ENCODE measurements around the gene DDAH1.
"Not testable (repeated sequence)": the region's sequence is repeated elsewhere in the genome, so short reads cannot be mapped to it uniquely, and the experiment has no call there.

DDAH1 gene

GRCh38 chr1:85470130-85470529, 5.2 kb upstream of the DDAH1 start:
- DNase-seq (ENCODE audit: low spot score), result not testable (repeated sequence)

DNA sequence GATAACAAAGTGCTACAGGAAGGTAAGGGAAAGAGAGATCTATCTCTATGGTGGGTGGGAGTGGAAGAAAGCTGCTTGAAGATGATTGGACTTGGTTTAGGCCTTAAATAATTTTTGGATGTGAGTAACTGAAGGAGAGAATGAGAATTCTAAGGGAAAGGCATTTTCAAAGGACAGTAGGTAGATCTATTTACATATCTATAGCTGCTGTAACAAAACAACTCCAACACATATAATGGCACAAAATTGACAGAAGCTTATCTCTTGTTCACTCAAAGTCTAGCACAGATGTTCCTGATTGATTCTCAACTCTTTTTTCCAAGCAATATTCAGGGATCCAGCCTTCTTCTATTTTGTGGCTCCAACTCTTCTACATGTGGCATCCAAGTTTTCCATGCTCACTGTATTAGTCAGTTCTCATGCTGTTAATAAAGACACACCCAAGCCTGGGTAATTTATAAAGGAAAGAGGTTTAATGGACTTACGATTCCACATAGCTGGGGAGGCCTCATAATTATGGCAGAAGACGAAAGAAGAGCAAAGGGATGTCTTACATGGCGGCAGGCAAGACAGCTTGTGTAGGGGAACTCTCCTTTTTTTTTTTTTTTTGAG, 3.1 kb upstream of the DDAH1 start:
- DNase-seq (ENCODE audit: low spot score), result no peak

DNA sequence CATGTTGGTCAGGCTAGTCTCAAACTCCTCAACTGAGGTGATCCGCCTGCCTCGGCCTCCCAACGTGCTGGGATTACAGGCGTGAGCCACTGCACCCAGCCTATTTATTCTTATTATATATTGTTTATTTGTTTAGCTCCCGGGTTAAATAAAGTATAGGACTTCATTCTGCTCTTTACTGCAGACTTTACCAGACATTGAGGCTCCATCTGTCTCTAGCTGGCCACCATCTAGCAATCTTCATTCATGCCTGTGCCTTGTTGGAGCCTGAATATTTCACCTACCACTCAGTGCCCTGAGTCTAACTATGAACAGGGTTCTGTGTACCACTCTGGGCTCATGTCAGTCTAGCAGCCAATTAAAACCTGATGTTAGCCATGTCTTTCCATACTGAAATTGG, 2.1 kb upstream of the DDAH1 start:
- no peak for DNase-seq (ENCODE audit: low spot score)

DNA sequence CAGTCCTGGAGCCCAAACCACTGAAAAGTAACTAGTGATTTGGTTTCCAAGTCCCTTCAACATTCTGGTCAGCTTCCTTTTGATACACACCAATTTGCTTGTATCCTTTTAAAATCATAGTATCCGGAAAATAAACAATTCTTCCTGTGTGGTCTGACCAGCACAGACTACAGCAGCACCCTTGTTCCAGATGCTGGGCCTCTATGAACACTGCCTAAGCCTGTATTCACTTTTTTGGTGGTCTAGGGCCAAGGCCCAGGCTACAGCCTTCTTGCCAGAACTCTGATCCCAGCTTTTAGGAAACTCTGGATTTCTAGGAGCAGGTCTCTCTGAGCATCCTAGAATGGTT, 801 bp upstream of the DDAH1 start:
- no peak for DNase-seq (ENCODE audit: low spot score)

- DNase-seq (ENCODE audit: low spot score), result peak; percentile 41
Measured at GRCh38 chr1:85464497-85465098, 361 bp downstream of the DDAH1 start.

GRCh38 chr1:85463731-85464496, 1.0 kb downstream of the DDAH1 start:
- peak; percentile 22 for DNase-seq (ENCODE audit: low spot score)

GRCh38 chr1:85462931-85463649, 1.9 kb downstream of the DDAH1 start:
- DNase-seq (ENCODE audit: low spot score), result no peak

DNA sequence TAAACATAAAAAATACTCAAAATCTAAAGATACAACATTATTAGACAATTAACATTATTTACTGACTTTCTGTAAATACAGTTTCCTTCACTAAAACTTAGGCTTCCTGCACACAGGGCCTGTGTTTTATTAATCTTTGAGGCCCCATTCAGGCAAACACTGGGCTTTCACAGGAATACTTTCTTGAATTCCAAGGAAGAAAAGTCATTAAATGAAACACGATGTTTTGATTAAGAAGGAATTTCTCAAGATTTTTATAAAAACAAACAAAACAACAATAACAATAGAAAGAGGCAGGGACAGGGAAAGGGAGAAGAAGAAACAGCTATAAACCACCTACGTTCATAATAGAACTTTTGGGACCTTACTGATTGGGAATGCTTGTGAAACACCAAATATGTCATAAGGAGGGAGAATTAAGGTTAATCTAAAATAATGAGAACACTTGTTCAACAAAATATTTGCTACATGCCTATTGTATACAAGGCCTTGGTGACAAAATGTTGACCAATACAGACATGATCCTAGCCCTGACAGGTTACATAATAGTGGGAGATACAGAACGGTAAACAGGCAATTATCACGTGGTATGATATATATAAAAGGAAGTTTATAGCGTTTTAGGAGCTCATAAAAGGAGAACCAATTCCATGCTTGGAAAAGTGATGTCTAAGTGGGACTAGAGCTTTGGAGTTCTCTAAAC, 3.6 kb downstream of the DDAH1 start:
- DNase-seq (ENCODE audit: low spot score), result no peak

DNA sequence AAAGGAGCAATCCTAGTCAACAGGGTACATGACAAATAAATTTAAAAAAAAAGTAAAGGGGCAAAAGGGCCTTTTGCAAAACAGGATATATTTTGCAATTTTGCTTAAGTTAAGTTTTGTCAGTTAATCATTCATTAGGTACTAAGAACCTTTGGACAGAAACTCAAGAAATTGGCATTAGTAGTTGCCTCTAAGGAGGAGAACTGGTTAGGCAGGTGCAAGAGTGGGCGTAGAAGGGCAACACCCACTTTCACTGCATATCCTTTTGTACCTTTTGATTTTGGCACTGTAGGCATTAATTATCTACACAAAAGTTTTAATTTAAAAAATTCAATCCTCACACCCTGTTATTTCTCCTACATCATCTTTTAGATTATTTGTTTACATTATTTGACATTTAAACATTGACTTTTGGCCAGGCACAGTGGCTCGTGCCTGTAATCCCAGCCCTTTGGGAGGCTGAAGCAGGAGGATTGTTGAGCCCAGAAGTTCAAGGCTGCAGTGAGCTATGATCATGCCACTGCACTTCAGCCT, 4.3 kb downstream of the DDAH1 start:
- peak; percentile 36 for DNase-seq (ENCODE audit: low spot score)

DNA sequence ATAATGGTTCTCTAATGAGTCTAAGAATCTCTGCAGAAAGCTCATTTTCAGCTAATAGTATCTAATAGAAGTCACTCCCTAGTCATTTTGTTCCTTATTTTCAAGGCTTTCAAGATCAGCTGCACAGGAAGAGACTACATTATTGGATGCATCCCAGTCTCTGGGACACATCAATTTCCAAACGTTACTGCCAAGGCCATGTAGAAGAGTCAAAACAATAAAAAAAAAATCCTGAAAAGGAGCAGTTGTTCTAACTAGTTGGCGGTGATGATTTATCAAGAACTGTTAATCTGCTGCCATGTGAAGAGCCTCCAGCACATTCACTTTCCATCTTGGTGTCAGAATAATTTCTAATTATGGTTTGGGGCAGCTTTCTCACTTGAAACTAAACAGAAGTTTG, 5.7 kb downstream of the DDAH1 start:
- DNase-seq (ENCODE audit: low spot score), result no peak

- DNase-seq (ENCODE audit: low spot score), result no peak
Measured at GRCh38 chr1:85454214-85454613, 10.7 kb downstream of the DDAH1 start.

GRCh38 chr1:85453640-85454194, 11.2 kb downstream of the DDAH1 start:
- DNase-seq (ENCODE audit: low spot score), result no peak

DNA sequence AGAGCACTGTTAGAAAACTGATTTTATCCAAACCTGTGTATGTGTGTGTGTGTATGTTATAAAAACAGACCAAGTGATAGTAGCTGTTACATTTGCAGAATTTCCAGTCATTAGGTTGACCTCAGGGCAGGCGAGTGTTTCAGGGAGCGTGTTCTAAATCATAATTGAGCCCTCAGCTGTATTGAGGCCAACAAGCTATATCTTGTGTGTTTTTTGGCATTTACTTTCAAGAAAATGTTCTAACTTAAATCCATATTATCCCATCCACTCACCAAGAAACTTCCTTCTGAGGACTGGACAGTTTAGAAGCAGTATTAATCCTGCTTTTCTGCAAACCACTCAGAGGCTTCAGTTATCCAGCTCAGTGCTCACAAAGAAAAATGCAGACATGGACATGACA, 12.0 kb downstream of the DDAH1 start:
- DNase-seq (ENCODE audit: low spot score), result no peak

DNA sequence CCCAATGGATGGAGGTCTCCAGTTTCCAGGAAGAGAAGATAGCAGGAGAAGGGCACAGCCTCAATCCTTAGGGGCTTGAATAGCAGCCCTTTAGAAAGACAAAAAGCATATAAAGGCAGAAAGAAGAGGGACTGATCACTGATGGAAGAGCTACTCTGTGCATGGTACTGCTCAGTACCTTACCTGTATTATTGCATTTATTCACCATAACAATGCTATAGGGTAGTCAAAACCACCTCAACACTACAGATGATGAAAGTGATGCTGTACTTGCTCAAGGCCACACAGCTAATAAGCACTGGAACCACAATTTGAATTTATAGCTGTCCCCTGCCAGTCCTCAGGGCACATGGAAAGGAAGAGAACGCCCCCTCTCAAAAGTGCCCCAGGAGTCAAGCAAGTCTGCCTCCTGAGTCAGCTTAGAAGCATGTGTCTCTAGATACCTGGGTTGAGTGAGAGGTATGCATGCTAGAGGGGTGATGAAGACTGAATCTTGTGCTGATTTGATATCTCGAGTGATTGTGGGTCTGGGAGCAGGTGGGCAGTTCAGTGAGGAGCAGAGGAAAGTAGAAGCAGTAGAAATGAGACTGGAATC, 13.6 kb downstream of the DDAH1 start:
- DNase-seq (ENCODE audit: low spot score), result no peak

- no peak for DNase-seq (ENCODE audit: low spot score)
Measured at GRCh38 chr1:85450832-85451231, 14.1 kb downstream of the DDAH1 start.

DNA sequence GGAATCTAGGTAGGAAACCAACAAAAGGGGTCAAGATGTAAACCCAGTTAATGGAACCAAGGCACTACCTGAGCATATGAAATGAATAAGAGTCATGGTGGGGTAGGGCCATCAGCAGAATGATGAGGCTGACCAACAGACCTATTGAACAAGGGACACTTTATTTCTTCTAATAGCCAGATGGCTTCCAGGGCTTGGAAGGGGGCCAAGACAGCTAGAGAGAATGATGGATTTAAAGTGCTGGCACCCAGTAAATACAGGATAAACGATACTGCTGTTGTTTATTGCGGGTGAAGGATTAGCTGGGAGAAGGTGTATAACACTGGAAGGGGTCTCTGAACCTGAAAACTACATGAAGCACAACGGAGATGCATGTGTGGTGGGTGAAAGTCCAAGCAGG, 15.6 kb downstream of the DDAH1 start:
- DNase-seq (ENCODE audit: low spot score), result no peak

DNA sequence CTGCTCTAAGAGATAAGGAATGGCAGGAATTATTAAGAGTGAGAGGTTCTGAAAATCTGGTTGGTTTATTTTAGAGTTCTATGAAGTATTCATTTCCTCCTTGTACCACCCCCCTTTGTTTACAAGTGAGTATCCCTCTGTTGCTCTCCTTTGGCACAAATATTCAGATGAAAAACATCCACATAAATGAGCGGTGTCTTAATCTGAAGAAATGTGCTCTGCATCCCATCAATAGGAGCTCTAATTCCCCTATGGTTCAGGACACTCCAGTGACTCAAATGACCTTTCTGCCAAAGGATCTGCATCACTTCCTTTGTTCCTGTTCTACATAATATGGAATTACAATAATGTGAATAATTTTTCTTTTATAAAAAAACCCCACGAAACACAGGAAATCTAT, 16.6 kb downstream of the DDAH1 start:
- DNase-seq (ENCODE audit: low spot score), result no peak

GRCh38 chr1:85447006-85447943, 17.7 kb downstream of the DDAH1 start:
- DNase-seq (ENCODE audit: low spot score), result no peak

DNA sequence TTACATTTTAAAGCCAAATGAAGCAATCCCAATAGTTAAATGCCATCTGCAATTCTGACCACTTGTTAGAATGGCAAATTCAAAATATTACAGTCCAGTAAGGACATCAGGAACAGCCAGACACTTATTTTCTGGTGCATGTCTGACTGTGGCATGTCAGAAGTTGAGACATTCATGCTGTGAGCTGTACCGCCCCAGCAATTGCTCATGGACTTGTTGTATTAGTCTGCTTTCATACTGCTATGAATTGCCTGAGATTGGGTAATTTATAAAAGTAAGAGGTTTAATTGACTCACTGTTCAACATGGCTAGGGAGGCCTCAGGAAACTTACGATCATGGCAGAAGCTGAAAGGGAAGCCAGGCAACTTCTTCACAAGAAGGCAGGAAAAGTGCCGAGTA, 19.1 kb downstream of the DDAH1 start:
- DNase-seq (ENCODE audit: low spot score), result no peak

DNA sequence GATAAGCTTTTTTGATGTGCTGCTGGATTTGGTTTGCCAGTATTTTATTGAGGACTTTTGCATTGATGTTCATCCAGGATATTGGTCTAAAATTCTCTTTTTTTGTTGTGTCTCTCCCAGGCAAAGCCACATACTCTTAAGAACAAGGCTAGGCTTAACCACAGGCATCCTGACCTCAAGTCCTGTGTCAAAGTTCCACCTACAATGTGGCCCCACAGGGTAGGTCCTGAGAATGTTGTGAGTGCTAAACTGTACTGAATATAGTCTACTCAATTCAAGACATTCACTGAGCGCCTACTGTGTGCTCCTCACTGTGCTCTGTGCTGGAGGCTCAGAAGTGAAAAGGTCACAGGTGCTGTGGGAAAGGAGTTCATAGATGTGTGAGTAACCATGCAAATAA, 20.6 kb downstream of the DDAH1 start:
- DNase-seq (ENCODE audit: low spot score), result no peak

Data from HuH-7.5 (cell line).